Neural progenitor cell (in vitro differentiated cells): ENCODE data around the gene UNC45B.

ENCODE experiments used
- EZH2 ChIP-seq: fragments of 200-600 bp; sonication (generic); IDR thresholded peaks from 2 replicates; pipeline ENCODE4 v1.6.1; 2017; ENCODE audit warnings: antibody characterized with exemption, mild to moderate bottlenecking, moderate library complexity
- EZH2phosphoT487 ChIP-seq: fragments of 200-600 bp; sonication (generic); IDR thresholded peaks from 2 replicates; pipeline ENCODE4 v1.6.1; 2017; ENCODE audit warnings: antibody characterized with exemption
- TF ChIP-seq, protein P1 (sequence below): fragments of 200-600 bp; sonication (generic); IDR thresholded peaks from 2 replicates; pipeline ENCODE4 v1.5.1; 2017; ENCODE audit warnings: antibody characterized with exemption, mild to moderate bottlenecking

- TF ChIP-seq, protein P1, sequence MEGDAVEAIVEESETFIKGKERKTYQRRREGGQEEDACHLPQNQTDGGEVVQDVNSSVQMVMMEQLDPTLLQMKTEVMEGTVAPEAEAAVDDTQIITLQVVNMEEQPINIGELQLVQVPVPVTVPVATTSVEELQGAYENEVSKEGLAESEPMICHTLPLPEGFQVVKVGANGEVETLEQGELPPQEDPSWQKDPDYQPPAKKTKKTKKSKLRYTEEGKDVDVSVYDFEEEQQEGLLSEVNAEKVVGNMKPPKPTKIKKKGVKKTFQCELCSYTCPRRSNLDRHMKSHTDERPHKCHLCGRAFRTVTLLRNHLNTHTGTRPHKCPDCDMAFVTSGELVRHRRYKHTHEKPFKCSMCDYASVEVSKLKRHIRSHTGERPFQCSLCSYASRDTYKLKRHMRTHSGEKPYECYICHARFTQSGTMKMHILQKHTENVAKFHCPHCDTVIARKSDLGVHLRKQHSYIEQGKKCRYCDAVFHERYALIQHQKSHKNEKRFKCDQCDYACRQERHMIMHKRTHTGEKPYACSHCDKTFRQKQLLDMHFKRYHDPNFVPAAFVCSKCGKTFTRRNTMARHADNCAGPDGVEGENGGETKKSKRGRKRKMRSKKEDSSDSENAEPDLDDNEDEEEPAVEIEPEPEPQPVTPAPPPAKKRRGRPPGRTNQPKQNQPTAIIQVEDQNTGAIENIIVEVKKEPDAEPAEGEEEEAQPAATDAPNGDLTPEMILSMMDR: no peak
- TF ChIP-seq EZH2 (no peak), EZH2phosphoT487 (no peak)
These were observed 7.6 kb downstream of the UNC45B start for GRCh38 chr17:35155246-35155645.
